ENCODE data around the gene RBM18. TPM values are rescaled to one million over a fixed set of nuclear protein-coding genes. Genes with fewer than 3 reads are reported as not detected.

RBM18 gene
- total RNA-seq, 1 experiment from 2014 or later, result 30.8 TPM

DNA sequence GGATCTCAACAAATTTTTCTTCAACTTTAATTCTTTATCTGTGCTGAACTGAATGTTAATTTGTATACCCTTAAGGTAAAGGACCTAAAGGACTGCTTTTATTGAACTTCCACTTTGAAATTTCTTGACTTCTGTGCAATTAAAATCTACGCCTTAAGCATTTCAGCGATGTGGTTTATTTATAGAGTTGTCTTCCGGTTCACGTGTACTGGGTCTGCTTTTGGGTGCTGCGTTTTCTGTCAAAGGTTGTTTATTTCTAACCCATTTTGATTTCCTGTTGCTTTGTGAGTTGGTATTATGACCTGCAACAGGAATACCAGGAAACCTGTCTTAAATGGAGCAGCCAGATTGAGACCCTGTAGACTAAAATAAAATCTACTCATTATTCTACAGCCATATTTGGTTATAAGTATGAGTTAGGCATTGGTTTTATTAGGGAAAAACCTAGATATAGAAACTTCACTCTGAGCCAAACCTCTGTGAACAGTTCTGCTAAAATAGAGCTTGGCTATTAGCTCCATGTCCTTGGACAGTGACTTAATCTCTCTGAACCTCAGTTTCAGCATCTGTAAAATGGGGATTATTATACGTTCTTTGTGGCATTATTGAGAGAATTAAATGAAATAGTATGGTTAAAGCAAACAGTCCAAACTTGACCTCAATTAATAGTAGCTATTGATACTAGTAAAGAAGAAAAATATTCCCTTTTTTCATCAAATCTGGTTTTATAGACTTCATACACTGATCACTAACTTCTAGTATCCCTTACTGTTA, 3.6 kb upstream of the RBM18 start:
- intact Hi-C loops (cut with micrococcal nuclease; ENCODE audit: unreplicated experiment), result loop anchor here (10.0 kb wide), 1 partner anchor 113 kb away; the partner anchor contains the start of genes MORN5 and NDUFA8
- Histone ChIP-seq H3K36me3 (ENCODE audit: insufficient read depth, low read length, poor library complexity, severe bottlenecking) (peaks cover 20% of the 10 kb centered on the region), H3K9me3 (ENCODE audit: low read depth, low read length, poor library complexity, severe bottlenecking) (no peaks in the 10 kb centered on the region), H3K4me3 (ENCODE audit: low read depth, low read length, poor library complexity, severe bottlenecking) (no peak overlapping the region), H3K27ac (ENCODE audit: low read depth, low read length, poor library complexity, severe bottlenecking) (no peak overlapping the region), H3K27me3 (replicated peaks; ENCODE audit: insufficient read depth, low read depth, low read length, poor library complexity) (no peaks in the 10 kb centered on the region), H3K4me1 (ENCODE audit: insufficient read depth, low read length, poor library complexity, severe bottlenecking) (peaks cover 6% of the 10 kb centered on the region)
- ChIA-PET POLR2A (ENCODE audit: low non-redundant PET) (interaction anchor here (0.6 kb wide), 1 partner anchor 1417 kb away, joined by 21 read pairs; no protein-coding TSS in a partner anchor), CTCF (no interaction called here)
- no TSS peak for BruUV-seq (replicated peaks)
- DNase-seq (ENCODE audit: low spot score), result no peak
- TF ChIP-seq EZH2 (IDR thresholded peaks at IDR 0.05; ENCODE audit: borderline replicate concordance, low read depth, low read length, poor library complexity, severe bottlenecking), result no peak
- TF ChIP-seq, protein P1, sequence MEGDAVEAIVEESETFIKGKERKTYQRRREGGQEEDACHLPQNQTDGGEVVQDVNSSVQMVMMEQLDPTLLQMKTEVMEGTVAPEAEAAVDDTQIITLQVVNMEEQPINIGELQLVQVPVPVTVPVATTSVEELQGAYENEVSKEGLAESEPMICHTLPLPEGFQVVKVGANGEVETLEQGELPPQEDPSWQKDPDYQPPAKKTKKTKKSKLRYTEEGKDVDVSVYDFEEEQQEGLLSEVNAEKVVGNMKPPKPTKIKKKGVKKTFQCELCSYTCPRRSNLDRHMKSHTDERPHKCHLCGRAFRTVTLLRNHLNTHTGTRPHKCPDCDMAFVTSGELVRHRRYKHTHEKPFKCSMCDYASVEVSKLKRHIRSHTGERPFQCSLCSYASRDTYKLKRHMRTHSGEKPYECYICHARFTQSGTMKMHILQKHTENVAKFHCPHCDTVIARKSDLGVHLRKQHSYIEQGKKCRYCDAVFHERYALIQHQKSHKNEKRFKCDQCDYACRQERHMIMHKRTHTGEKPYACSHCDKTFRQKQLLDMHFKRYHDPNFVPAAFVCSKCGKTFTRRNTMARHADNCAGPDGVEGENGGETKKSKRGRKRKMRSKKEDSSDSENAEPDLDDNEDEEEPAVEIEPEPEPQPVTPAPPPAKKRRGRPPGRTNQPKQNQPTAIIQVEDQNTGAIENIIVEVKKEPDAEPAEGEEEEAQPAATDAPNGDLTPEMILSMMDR (conservative IDR thresholded peaks at IDR 0.05; ENCODE audit: low read depth, low read length), result no peak

- TF ChIP-seq EZH2 (IDR thresholded peaks at IDR 0.05; ENCODE audit: borderline replicate concordance, low read depth, low read length, poor library complexity, severe bottlenecking), result no peak
- TF ChIP-seq, protein P1 (conservative IDR thresholded peaks at IDR 0.05; ENCODE audit: low read depth, low read length), result no peak
- H3K27me3 ChIP-seq (replicated peaks; ENCODE audit: insufficient read depth, low read depth, low read length, poor library complexity), result no peaks in the 10 kb centered on the region
- peak overlapping the region; percentile 92 for H3K27ac ChIP-seq (ENCODE audit: low read depth, low read length, poor library complexity, severe bottlenecking)
- POLR2A ChIA-PET (ENCODE audit: low non-redundant PET), result no interaction called here
- H3K36me3 ChIP-seq (ENCODE audit: insufficient read depth, low read length, poor library complexity, severe bottlenecking), result peaks cover 8% of the 10 kb centered on the region
- peaks cover 12% of the 10 kb centered on the region for H3K4me1 ChIP-seq (ENCODE audit: insufficient read depth, low read length, poor library complexity, severe bottlenecking)
- no peaks in the 10 kb centered on the region for H3K9me3 ChIP-seq (ENCODE audit: low read depth, low read length, poor library complexity, severe bottlenecking)
- BruUV-seq (replicated peaks), result TSS peak; percentile 85
- peak overlapping the region; percentile 89 for H3K4me3 ChIP-seq (ENCODE audit: low read depth, low read length, poor library complexity, severe bottlenecking)
- intact Hi-C loops (cut with micrococcal nuclease; ENCODE audit: unreplicated experiment), result loop anchor here (10.0 kb wide), 1 partner anchor 111 kb away; the partner anchor contains the start of genes MORN5 and NDUFA8
- CTCF ChIA-PET, result interaction anchor here (0.6 to 0.9 kb wide), 2 partner anchors 71 to 566 kb away, joined by 3 to 6 read pairs; no protein-coding TSS in a partner anchor
- peak; percentile 21 for DNase-seq (ENCODE audit: low spot score)
Observed at GRCh38 chr9:122265149-122265915, 692 bp upstream of the RBM18 start.

- intact Hi-C loops (cut with micrococcal nuclease; ENCODE audit: unreplicated experiment), result loop anchor here (10.0 kb wide), 1 partner anchor 109 kb away; the partner anchor contains the start of genes MORN5 and NDUFA8
- H3K36me3 ChIP-seq (ENCODE audit: insufficient read depth, low read length, poor library complexity, severe bottlenecking), result peaks cover 13% of the 10 kb centered on the region
- DNase-seq (ENCODE audit: low spot score), result no peak
- peak overlapping the region; percentile 89 for H3K4me3 ChIP-seq (ENCODE audit: low read depth, low read length, poor library complexity, severe bottlenecking)
- ChIA-PET POLR2A (ENCODE audit: low non-redundant PET) (no interaction called here), CTCF (no interaction called here)
- TF ChIP-seq, protein P1 (conservative IDR thresholded peaks at IDR 0.05; ENCODE audit: low read depth, low read length), result no peak
- TF ChIP-seq EZH2 (IDR thresholded peaks at IDR 0.05; ENCODE audit: borderline replicate concordance, low read depth, low read length, poor library complexity, severe bottlenecking), result no peak
- no peaks in the 10 kb centered on the region for H3K27me3 ChIP-seq (replicated peaks; ENCODE audit: insufficient read depth, low read depth, low read length, poor library complexity)
- H3K27ac ChIP-seq (ENCODE audit: low read depth, low read length, poor library complexity, severe bottlenecking), result peak overlapping the region; percentile 92
- H3K4me1 ChIP-seq (ENCODE audit: insufficient read depth, low read length, poor library complexity, severe bottlenecking), result peaks cover 12% of the 10 kb centered on the region
- no TSS peak for BruUV-seq (replicated peaks)
- H3K9me3 ChIP-seq (ENCODE audit: low read depth, low read length, poor library complexity, severe bottlenecking), result no peaks in the 10 kb centered on the region
Observed at GRCh38 chr9:122263699-122264349, 816 bp downstream of the RBM18 start.
